ENCODE results near the gene UBASH3A.
A peak's percentile ranks its signal among the peaks of the same experiment; 100 is the strongest.

Gene UBASH3A

DNA sequence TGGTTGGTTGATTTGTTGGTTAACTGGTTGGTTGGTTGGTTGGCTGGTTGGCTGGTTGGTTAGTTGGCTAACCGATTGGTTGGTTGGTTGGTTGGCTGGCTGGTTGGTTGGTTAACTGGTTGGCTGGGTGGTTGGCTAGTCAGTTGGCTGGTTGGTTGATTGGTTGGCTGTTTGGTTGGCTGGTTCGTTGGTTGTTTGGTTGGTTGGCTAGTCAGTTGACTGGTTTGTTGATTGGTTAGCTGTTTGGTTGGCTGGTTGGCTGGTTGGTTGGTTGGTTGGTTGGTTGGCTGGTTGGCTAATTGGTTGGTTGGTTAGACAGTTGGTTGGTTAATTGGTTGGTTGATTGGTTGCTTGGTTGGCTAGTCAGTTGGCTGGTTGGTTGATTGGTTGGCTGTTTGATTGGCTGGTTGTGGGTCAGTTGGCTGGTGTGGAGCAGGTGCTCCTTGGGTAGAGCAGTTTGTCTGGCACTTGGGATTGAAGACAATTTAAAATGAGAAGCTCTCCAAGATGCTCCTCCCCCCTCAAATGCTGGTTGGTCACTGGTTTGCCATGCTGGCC lies 85.4 kb downstream of the UBASH3A start:
- no peak for DNase-seq (ENCODE audit: low read depth in 2 of 2)

DNA sequence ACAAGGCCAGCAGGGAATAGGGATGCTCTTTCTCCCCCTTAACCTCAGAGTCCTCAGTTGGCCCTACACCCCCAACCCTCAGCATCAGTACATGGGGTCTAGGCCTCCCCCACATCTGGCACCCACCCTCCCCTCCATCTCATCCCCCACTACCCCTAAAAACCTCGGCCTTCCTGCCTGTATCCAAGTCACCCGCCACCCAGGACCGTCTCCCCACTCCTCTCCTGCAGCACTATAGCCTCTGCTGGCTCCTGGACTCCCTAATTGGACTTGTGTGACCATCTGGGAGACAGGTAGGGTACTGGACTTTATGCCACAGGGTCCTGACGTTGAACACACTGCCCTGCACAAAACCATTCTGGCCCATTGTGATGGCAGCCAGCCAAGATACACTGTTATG lies 86.3 kb downstream of the UBASH3A start:
- no peak for DNase-seq (ENCODE audit: low read depth in 2 of 2)

DNA sequence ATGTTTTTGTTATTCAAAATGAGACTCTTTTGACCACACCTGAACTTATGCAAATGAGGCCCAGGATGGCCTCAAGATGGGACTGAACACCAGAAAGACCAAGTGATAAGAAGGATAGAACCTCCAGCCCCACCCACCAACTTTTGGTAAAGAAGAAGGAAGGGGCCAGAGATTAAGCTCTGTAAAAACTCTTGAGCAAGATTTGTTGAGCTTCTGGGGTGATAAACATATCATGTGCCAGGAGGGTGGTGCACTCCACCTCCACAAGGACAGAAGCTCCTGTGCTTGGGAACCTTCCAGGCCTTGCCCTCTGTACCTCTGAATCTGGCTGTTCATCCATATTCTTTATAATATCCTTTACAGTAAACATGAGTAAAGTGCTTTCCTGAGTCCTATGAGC lies 87.0 kb downstream of the UBASH3A start:
- no peak for DNase-seq (ENCODE audit: low read depth in 2 of 2)

DNA sequence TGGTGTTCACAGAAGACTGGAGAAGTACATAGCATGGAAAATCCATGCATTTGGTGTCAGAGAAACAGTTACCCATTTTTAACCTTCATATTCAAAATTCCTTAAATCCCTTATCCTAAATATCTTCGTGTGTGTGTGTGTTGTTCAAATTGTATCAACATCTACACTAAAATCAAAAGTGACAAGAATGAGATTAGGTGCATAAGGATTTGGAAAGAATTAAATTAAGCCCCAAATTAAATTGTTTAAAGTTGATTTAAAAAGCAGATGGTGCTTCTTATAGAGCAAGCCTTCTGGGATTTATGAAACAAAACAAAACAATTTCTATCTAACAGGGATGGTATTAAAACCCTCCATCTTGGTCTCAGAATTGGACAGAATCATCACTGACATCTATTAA lies 87.6 kb downstream of the UBASH3A start:
- no peak for DNase-seq (ENCODE audit: low read depth in 2 of 2)

DNA sequence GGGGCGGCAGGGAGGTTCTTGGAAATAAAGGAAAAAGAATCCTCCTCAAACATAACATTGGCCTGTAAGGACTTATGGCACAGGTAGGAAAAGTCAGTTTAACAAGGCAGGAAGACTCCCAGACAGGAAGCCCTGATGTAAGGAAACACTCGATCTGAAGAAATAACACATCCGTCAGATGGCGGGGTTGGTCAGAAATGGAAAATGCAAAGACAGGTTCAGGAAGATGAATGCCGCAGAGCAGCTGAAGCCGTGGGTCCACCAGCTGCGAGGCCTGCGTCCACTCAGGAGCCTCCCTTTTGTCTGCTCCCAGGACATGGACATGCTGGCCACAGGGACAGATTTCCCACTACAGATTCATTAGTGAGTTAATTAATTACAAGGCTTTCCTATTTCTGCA lies 88.5 kb downstream of the UBASH3A start:
- no peak for DNase-seq (ENCODE audit: low read depth in 2 of 2)

DNA sequence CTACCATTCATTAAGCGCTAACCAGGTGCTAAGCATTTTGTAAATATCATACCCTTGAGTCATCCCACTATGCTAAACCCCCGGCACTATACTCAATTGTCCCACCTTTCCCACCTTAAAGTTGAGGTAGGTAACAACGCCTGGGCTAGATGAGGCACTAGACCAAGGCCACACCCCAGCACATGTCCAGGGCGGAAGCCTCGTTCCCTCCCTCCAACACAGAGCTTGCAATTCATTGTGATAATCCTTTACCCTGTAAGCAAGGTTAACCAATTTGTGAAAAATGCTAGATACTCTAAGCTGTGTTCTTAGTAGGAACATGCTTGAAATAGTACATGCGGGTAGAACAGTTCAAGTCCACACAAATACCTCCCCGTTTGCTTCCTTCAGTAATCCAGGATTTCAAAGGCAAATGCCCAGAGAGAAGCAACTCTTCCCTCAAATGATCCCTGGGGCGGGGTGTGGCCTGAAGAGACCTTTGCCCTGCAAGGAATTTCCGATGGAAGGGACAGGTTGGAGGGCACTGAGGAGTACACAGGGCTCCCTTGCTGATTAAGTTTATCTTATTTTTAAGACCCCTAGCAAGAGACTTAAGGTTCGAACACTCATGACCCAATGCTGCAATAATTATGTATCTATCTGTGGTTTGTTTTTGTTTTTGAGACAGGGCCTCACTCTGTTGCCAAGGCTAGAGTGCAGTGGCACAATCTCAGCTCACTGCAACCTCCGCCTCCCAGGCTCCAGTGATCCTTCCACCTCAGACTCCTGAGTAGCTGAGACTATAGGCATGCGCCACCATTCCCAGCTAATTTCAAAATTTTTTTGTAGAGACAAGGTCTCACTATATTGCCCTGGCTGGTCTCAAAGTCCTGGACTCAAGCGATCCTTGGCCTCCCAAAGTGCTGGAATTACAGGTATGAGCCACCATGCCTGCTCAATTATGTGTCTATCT lies 89.7 kb downstream of the UBASH3A start:
- DNase-seq (ENCODE audit: low read depth in 2 of 2): no peak

DNA sequence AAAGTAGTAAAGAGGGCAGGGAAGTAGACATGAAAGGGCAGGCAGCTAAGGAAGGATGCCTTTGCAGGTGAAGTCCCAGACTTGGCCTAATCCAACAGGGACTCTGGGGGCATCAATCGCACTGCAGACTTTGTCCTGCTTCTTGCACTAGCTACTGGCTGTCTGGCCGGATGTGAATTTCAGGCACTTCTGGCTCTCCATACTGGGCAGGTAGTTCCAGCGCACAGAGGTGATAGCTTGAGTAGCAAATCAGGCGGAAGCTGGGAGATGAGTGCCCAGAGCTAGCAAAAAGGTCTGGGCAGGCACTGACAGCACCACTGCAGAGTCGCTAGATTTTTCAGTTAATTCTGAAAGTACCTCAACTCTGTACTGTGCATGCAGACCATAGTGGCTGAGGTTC lies 91.3 kb downstream of the UBASH3A start:
- DNase-seq (ENCODE audit: low read depth in 2 of 2): no peak

DNA sequence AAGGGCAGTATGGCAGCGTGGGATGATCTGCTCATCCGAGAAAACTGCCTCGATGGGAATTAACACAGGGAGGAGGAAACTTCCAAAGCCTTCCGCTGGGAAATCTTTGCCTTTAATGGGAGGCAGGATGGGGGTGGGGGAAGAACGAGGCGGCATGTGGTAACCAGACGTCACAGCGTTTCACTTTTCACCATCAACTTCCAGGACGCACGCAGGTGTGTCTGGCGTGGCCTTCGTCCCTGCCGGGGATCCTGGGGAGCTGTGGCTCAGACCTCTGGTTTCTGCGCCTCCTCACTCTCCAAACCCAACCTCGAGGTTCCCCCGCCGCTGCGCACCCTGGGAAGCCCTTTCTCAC lies 92.0 kb downstream of the UBASH3A start:
- no peak for DNase-seq (ENCODE audit: low read depth in 2 of 2)

DNA sequence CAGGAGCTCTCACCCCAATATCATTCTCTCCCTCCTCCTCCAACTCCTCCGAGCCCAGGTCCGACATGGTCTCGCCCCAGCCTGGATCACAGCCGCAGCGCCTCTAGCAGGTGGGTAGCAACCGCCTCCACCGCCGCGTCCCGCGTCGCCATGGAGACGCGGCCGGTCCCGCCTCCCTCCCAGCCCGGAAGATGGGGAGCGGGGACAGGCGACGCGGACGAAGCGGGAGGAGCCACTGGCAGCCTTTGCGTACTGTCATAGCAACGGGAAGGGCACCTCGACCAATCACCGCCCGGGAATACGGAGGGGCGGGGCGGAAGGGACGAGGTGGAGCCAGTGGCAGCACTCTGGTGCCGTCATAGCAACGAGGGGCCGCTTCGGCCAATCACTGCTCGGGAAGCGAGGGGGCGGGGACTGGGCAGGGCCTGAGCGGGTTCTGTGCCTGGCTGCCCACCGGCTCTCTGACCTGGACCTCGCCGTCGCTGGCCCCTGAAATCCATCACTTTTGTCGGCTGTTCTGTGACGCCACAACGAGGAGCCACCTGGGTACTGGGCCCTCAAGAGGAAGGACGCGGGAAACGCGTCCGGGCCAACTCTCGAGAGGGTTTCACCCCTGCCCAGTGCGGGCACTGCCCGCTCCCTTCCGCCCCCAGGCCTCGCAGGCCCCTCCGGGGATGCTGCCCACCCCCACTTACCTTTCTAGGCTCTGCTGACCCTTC lies 92.6 kb downstream of the UBASH3A start, which contains the start of gene RSPH1:
TSS of gene RSPH1 (minus strand) at position 105 of the 719 bp plus-strand sequence. CDS start at position 67, 38 bp downstream.
- peak; percentile 99 for DNase-seq (ENCODE audit: low read depth in 2 of 2)

DNA sequence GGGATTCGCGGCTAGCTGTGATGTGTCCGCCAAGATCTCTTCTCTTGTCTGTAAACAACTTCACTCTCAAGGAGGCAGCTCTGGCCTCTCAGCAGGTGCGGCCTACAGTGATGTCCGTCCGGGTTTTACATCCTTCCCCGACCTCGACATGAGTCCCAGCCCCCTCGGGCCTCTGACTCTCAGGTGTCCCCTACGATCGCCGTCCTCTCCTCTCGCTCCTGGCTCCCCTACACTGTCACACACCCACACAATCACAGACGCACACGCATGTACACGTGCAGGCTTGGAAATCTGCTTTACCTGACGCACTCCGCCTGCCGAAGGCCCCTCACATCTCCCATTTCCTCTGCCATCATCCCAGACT lies 93.1 kb downstream of the UBASH3A start:
- DNase-seq (ENCODE audit: low read depth in 2 of 2): no peak

Data from stimulated activated CD8-positive, alpha-beta memory T cell treated with anti-CD3 and anti-CD28 coated beads, Interleukin-2, amount 100 ng/mL, for 1 hour (primary cell).